22Rv1 (cell line): Measurements from ENCODE around the gene PTBP3.

ENCODE experiments used
- ZFX ChIP-seq: fragments of 450-650 bp; IDR thresholded peaks from 2 replicates; pipeline ENCODE4 v1.6.1; 2017; ENCODE audit warnings: antibody characterized with exemption, borderline replicate concordance
- TF ChIP-seq, protein P1 (sequence below): fragments of 450-650 bp; IDR thresholded peaks from 2 replicates; pipeline ENCODE4 v1.5.1; 2017; ENCODE audit warnings: mild to moderate bottlenecking

DNA sequence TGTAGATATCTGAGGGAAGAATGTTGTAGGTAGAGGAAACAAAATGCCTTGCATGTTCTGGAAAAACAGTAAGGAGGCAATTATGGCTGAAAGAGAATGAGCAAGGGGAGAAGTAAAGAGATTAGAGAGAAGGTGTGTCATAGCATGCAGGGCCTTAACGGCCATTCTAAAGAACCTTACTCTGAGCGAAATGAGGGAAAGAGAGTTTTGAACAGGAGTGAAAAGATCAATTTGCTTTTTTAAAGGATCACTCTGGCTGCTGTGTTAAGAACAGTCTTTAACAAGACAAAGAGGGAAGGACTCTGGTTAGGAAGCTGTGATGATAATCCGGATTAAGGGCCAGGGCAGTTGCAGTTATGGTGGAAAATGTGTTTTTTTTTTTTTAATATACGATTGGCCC is 22.6 kb downstream of the PTBP3 start:
- TF ChIP-seq, protein P1, sequence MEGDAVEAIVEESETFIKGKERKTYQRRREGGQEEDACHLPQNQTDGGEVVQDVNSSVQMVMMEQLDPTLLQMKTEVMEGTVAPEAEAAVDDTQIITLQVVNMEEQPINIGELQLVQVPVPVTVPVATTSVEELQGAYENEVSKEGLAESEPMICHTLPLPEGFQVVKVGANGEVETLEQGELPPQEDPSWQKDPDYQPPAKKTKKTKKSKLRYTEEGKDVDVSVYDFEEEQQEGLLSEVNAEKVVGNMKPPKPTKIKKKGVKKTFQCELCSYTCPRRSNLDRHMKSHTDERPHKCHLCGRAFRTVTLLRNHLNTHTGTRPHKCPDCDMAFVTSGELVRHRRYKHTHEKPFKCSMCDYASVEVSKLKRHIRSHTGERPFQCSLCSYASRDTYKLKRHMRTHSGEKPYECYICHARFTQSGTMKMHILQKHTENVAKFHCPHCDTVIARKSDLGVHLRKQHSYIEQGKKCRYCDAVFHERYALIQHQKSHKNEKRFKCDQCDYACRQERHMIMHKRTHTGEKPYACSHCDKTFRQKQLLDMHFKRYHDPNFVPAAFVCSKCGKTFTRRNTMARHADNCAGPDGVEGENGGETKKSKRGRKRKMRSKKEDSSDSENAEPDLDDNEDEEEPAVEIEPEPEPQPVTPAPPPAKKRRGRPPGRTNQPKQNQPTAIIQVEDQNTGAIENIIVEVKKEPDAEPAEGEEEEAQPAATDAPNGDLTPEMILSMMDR, result no peak
- TF ChIP-seq ZFX, result no peak
